GM10266 (cell line): ENCODE measurements around the gene SMTN.
"Not testable (repeated sequence)": the region's sequence is repeated elsewhere in the genome, so short reads cannot be mapped to it uniquely, and the experiment has no call there.

Experiments
- DNase-seq: peaks from one replicate; pipeline ENCODE4 v3.0.0; 2012; ENCODE audit errors: extremely low spot score
- CTCF ChIP-seq: IDR thresholded peaks from 2 replicates; pipeline ENCODE4 v1.5.1; 2012; ENCODE audit warnings: mild to moderate bottlenecking, low read depth; ENCODE audit not compliant: control insufficient read depth, insufficient read depth; ENCODE audit errors: missing control alignments

SMTN gene

GRCh38 chr22:31094741-31095140 is 13.6 kb downstream of the SMTN start:
- TF ChIP-seq CTCF, result no peak
- DNase-seq, result no peak

DNA sequence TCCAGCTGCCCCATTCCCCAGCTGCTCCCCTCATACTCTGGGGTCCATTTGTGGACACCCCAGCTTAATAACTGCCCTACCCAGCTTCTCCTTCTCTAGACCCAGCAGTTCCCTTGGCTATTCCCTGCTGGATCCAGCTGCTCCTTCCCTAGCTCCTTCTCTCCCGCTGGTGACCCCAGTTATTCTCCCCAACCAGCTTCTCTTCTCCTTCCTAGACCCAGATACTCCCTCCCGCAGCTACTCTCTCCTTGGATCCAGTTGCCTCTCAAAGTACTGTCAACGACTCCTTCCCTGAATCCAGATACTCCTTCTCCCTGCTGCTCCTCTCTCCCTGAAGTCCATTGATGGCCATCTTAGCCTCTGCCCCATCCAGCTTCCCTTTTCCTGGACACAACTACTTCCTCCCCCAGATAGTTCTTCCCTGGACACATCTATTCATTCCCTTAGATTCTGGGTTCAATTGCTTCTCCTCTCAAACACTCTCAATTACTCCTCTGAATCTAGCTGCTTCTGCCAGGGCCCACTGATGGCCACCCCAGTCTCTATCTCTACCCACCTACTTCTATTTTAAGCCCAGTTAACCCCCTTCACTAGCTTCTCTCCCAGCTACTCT is 14.6 kb downstream of the SMTN start:
- TF ChIP-seq CTCF, result no peak

GRCh38 chr22:31096657-31097279 is 15.7 kb downstream of the SMTN start:
- no peak for DNase-seq
- no peak for TF ChIP-seq CTCF

More for the DNA sequence above, 14.6 kb downstream of the SMTN start:
- no peak for DNase-seq

DNA sequence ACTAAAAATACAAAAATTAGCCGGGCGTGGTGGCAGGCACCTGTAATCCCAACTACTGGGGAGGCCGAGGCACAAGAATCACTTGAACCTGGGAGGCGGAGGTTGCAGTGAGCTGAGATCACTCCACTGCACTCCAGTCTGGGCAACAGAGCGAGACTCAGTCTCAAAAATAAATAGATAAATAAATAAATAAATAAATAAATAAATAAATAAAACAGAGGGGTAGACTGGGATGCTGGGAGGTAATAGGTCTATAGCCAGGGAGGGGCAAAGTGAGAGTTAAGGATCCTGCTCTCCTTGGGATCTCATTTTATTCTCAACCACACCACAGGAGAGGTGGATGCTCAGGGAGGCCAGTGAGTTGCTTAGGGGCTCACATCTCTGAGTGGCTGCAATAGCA is 16.4 kb downstream of the SMTN start:
- DNase-seq, result not testable (repeated sequence)

GRCh38 chr22:31097941-31098631 is 17.0 kb downstream of the SMTN start:
- no peak for TF ChIP-seq CTCF
- no peak for DNase-seq

GRCh38 chr22:31098632-31099110 is 17.6 kb downstream of the SMTN start:
- no peak for TF ChIP-seq CTCF
- DNase-seq, result no peak

- DNase-seq, result no peak
- TF ChIP-seq CTCF, result no peak
Measured at GRCh38 chr22:31099386-31099785, 18.3 kb downstream of the SMTN start.
